ENCODE data around the gene STK10. TPM values are rescaled to one million over a fixed set of nuclear protein-coding genes. Genes with fewer than 3 reads are reported as not detected.

Gene STK10
- total RNA-seq, 1 experiment from 2014 or later: 20.0 TPM

DNA sequence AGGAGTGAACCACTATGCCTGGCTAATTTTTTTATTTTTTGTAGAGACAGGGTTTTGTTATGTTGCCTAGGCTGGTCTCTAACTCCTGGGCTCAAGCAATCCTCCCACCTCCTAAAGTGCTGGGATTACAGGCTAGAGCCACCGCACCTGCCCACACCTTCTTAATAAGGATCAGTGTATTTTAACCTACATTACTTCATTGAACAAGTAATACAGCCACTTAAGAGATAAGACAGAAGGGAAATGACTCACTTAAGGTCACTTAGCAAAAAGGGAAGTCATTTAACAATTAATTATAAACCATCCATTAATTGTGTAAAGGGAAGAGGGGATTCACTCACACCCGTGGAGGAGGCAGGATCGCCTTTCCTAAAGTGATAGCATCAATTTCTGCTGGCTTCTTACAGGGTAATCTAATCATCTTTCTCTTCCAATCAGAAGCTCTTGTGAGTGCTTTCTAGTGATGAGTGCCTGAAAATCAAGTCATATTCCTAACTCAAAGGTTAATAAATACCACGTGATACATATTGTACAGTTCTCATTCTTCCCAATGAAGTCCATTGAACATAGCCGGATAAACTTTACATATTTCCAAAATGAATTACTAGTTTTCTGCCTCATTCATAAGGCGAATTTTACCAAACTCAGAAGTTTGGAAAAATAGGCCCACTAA is 185.0 kb downstream of the STK10 start:
- in situ Hi-C loops (cut with HindIII; ENCODE audit: low pct_unique_long_range_greater_than_20kb, low sequenced_read_pairs): no loop called here
- no peak for DNase-seq (ENCODE audit: low read depth, low spot score)

DNA sequence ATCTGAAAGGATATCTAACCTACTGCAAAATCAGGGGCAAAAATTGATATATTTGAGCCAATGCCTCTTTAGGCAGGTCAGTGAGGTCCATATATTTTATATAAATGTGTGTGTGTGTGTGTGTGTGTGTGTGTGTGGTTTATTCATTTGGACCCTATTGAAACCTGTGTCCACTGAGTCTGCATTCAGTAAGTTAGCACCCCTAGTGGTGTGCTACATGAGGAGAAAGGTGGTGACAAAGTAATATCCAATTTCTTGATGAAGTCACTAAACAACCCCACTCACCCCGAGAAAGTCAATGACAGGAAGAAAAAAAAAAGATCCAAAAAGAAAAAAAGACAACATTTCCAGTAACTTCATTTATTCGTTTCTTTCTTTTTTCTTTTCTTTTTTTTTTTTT is 185.7 kb downstream of the STK10 start:
- DNase-seq (ENCODE audit: low read depth, low spot score): peak; percentile 45
- in situ Hi-C loops (cut with HindIII; ENCODE audit: low pct_unique_long_range_greater_than_20kb, low sequenced_read_pairs): no loop called here

DNA sequence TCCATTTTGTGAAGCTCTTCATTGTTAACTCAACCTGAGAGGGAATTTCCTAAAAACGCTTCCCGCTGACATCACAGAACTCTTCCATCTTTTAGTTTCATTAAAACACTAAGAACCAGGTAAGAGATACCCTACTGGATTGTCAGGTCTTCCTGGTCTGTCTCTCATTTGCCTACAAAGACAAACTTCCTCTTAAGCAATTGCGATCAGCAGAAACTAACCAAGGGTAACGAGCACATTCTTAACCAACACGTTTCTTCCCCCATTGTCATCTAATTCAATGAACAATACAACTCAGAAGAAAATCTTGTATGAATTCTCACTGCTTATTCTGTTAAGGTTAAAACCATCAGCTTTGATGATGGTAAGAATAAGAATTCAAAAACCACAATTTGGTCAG is 188.1 kb downstream of the STK10 start:
- in situ Hi-C loops (cut with HindIII; ENCODE audit: low pct_unique_long_range_greater_than_20kb, low sequenced_read_pairs): no loop called here
- DNase-seq (ENCODE audit: low read depth, low spot score): no peak

DNA sequence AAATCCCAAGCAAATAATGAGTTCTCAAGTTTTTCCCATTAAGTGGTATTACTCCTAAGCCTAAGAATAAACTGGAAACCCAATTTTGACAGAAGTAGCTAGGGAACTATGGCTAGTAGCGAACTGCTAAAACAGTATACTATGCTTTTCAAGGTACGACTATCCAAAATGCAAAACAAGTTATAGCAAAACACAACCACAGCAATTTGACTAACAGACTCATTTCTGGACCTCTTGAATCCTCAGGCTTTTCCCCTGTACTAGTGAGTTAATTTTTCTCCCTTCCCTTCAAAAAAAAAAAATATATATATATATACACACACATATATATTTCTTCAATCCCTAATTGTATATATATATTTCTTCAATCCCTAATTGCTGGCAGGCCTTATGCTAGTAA is 188.9 kb downstream of the STK10 start:
- in situ Hi-C loops (cut with HindIII; ENCODE audit: low pct_unique_long_range_greater_than_20kb, low sequenced_read_pairs): no loop called here
- DNase-seq (ENCODE audit: low read depth, low spot score): no peak

DNA sequence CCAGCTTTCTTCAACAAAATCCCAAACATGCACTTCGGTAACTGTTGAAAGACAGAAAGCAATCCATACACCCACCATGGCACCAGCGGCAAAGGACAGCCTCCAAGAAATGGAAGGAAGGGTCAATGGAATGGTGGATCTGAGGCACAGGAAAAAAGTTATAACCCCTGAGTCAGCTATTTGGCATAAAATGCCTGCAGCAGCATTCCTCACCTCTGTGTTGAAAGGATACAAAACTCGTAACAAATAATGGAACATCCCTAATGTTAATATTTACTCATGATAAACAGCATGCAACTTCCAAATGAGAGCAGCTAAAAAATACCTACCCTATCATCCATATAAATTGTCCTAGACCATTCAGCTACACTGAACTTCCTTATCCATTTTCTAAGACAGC is 191.0 kb downstream of the STK10 start:
- DNase-seq (ENCODE audit: low read depth, low spot score): no peak
- in situ Hi-C loops (cut with HindIII; ENCODE audit: low pct_unique_long_range_greater_than_20kb, low sequenced_read_pairs): no loop called here

DNA sequence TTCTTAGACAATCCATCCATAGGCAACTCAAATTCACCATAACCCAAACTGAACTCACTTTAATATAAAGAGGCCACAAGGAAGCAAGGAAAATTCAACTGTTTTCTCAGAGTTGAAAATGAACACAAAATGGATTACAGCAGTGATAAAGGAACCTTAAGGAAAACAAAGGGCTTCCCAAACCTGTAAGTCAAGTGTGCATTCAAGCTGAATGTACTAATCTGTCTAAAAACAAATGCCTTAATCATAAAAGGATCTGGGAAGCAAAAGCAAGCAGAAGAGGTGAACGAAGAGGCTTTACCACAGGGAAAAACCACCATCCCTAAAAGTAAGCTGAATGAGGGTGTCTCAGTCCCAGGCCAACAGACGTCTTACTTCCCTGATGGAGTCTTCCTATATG is 195.2 kb downstream of the STK10 start:
- DNase-seq (ENCODE audit: low read depth, low spot score): no peak
- in situ Hi-C loops (cut with HindIII; ENCODE audit: low pct_unique_long_range_greater_than_20kb, low sequenced_read_pairs): no loop called here

DNA sequence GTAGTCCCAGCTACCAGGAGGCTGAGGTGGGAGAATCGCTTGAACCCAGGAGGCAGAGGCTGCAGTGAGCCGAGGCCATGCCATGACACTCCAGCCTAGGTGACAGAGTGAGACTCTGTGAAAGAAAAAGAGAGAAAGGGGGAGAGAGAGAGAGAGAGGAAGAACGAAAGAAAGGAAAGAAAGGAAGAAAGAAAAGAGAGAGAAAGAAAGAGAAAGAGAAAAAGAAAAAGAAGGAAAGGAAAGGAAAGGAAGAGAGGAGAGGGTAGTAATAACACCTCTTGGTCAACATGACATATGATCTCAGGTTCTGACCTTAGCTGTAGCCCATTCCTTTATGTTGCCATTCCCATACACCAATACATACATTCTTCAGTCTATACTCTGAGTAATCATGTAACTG is 195.7 kb downstream of the STK10 start:
- in situ Hi-C loops (cut with HindIII; ENCODE audit: low pct_unique_long_range_greater_than_20kb, low sequenced_read_pairs): no loop called here
- no peak for DNase-seq (ENCODE audit: low read depth, low spot score)

Other genes with a start within 250 kb of the STK10 start
- 50.6 and 55.4 TPM in 2 replicates for gene FBXW11, start 181.6 kb downstream of the STK10 start, total RNA-seq (2014; rRNA removed; shearing (Covaris generic))
- not detected in 2 replicates for gene EFCAB9, start 5.9 kb upstream of the STK10 start, total RNA-seq (2014; rRNA removed; shearing (Covaris generic))
- gene UBTD2, start 95.5 kb upstream of the STK10 start, total RNA-seq (2014; rRNA removed; shearing (Covaris generic)): 17.2 and 18.3 TPM in 2 replicates

All from SK-MEL-5 (cell line).